Measurements from ENCODE around the gene VPS37B.

The VPS37B gene

GRCh38 chr12:122865268-122866231 lies 30.4 kb downstream of the VPS37B start:
- no peak for DNase-seq (ENCODE audit: low read depth, low spot score)
- ChIA-PET CTCF (interaction anchor here (0.8 to 18.4 kb wide), 9 partner anchors 9 to 227 kb away, joined by 3 to 449 read pairs (median 3); no protein-coding TSS in a partner anchor), POLR2A (no interaction called here)
- H3K4me3 ChIP-seq (ENCODE audit: low read depth, low read length): no peak overlapping the region
- peak; percentile 45 for TF ChIP-seq CTCF (IDR thresholded peaks at IDR 0.05; ENCODE audit: insufficient read depth, low read length, missing control alignments)

- no peak for TF ChIP-seq CTCF (IDR thresholded peaks at IDR 0.05; ENCODE audit: insufficient read depth, low read length, missing control alignments)
- DNase-seq (ENCODE audit: low read depth, low spot score): no peak
- CTCF ChIA-PET: interaction anchor here (0.8 to 18.4 kb wide), 9 partner anchors 9 to 227 kb away, joined by 3 to 449 read pairs (median 3); no protein-coding TSS in a partner anchor
- no peak overlapping the region for H3K4me3 ChIP-seq (ENCODE audit: low read depth, low read length)
- POLR2A ChIA-PET: no interaction called here
Measured at GRCh38 chr12:122864894-122865253, 31.1 kb downstream of the VPS37B start.

- POLR2A ChIA-PET: interaction anchor here (0.9 kb wide), 1 partner anchor 89 kb away, joined by 3 read pairs; no protein-coding TSS in a partner anchor
- no peak for TF ChIP-seq CTCF (IDR thresholded peaks at IDR 0.05; ENCODE audit: insufficient read depth, low read length, missing control alignments)
Measured at GRCh38 chr12:122862872-122863701, 32.8 kb downstream of the VPS37B start.

GRCh38 chr12:122862110-122862634 lies 33.8 kb downstream of the VPS37B start:
- ChIA-PET CTCF (interaction anchor here (0.7 to 18.4 kb wide), 14 partner anchors 9 to 376 kb away, joined by 4 to 449 read pairs (median 18); partner anchors contain the start of gene ABCB9), POLR2A (no interaction called here)
- no peak for DNase-seq (ENCODE audit: low read depth, low spot score)
- TF ChIP-seq CTCF (IDR thresholded peaks at IDR 0.05; ENCODE audit: insufficient read depth, low read length, missing control alignments): no peak
- no peak overlapping the region for H3K4me3 ChIP-seq (ENCODE audit: low read depth, low read length)

More at GRCh38 chr12:122862872-122863701, 32.8 kb downstream of the VPS37B start:
- DNase-seq (ENCODE audit: low read depth, low spot score): no peak
- no peak overlapping the region for H3K4me3 ChIP-seq (ENCODE audit: low read depth, low read length)
- CTCF ChIA-PET: interaction anchor here (1.3 to 18.4 kb wide), 7 partner anchors 8 to 88 kb away, joined by 3 to 449 read pairs (median 15); no protein-coding TSS in a partner anchor

GRCh38 chr12:122861587-122861970 lies 34.3 kb downstream of the VPS37B start:
- H3K4me3 ChIP-seq (ENCODE audit: low read depth, low read length): no peak overlapping the region
- CTCF ChIA-PET: interaction anchor here (0.7 to 18.4 kb wide), 18 partner anchors 8 to 376 kb away, joined by 3 to 449 read pairs (median 16); partner anchors contain the start of gene ABCB9
- TF ChIP-seq CTCF (IDR thresholded peaks at IDR 0.05; ENCODE audit: insufficient read depth, low read length, missing control alignments): no peak
- POLR2A ChIA-PET: interaction anchor here (1.2 kb wide), 1 partner anchor 85 kb away, joined by 8 read pairs; no protein-coding TSS in a partner anchor
- DNase-seq (ENCODE audit: low read depth, low spot score): no peak

Data from AG04449 (cell line).